HG02970 (cell line): Measurements from ENCODE around the gene KDM5B.
"Not testable (repeated sequence)": the region's sequence is repeated elsewhere in the genome, so short reads cannot be mapped to it uniquely, and the experiment has no call there.

Source experiments
- ATAC-seq: cut with Tn5 transposase; IDR thresholded peaks from one replicate; pipeline ENCODE4 v1.9.1; 2021; ENCODE audit warnings: mild to moderate bottlenecking, moderate library complexity, moderate number of reproducible peaks; ENCODE audit not compliant: unreplicated experiment, low FRiP score

Gene KDM5B

GRCh38 chr1:202815120-202815519, 6.9 kb upstream of the KDM5B start:
- ATAC-seq, result no peak

DNA sequence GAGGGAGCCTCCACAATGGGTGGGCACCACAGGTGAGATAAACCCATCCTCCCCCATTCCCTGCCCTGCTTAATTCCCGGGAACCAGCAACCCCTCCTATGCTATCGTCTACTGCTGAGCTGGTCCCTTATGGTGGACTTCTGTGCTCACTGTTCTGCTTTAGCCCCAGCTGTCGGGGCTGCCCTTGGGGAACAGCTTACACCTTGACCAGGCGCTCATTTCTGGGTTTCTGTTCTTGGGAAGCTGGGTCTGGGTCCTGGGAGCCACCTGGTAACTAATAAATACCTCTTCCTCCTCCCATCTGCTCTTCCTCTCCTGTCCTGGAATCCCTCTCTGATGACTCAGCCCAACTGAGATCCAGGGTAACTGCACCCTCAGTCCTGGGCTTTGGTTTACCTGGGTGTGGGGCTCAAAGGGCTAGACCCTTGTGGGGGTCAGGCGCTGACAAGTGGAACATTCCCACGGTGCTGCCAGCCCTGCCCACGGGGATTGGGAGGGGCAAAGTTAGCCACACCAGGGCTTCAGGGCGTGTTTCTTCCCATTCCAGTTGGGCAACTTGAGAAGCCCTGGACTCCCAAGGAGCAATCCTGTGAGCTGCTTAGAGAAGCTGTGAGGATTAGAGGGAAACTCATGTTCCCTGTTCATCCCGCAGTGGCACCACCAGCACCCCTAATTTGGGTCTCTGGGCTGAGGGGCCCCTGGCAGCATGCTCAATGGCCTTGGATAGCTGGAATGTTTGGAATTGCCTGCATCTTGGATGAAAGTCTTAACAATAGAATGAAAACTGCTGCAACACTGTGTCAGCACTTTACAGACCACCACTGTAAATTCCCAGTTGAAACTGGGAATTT, 4.2 kb upstream of the KDM5B start:
- no peak for ATAC-seq

- ATAC-seq, result no peak
Measured at GRCh38 chr1:202811296-202812175, 3.3 kb upstream of the KDM5B start.

GRCh38 chr1:202810615-202811295, 2.5 kb upstream of the KDM5B start, which contains the start of gene PCAT6:
TSS of gene PCAT6 (plus strand) at chr1:202810954.
- peak; percentile 64 for ATAC-seq

- ATAC-seq, result no peak
Measured at GRCh38 chr1:202810193-202810614, 2.0 kb upstream of the KDM5B start.

DNA sequence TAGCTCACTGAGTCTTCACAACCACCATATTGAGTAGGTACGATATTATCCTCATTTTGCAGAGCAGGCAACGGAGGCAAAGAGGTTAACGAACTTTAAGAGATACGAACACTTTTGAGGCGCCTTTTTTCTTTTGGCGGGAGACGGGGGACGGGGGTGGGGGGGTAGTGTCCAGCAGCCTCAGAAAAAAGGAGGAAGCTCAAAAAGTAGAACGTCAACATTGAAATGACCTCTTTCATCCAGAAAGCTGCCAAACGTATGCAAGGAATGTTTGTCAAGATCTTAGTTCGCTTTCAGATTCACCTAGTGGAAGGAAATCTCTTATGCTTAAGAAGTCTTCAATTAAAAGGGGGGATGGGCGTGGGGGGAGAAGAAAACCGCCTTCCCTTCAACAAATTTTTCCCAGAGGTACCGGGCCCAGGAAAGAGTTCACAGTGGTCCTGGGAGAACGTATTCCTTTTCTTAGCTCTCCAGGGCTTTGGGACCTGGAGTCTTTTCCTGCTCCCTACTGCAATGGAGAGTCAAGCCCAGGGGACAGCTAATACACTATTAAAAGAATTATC, 1.5 kb upstream of the KDM5B start:
- no peak for ATAC-seq

- ATAC-seq, result no peak
Measured at GRCh38 chr1:202807451-202807925, 733 bp downstream of the KDM5B start.

- ATAC-seq, result no peak
Measured at GRCh38 chr1:202806845-202807450, 1.3 kb downstream of the KDM5B start.

DNA sequence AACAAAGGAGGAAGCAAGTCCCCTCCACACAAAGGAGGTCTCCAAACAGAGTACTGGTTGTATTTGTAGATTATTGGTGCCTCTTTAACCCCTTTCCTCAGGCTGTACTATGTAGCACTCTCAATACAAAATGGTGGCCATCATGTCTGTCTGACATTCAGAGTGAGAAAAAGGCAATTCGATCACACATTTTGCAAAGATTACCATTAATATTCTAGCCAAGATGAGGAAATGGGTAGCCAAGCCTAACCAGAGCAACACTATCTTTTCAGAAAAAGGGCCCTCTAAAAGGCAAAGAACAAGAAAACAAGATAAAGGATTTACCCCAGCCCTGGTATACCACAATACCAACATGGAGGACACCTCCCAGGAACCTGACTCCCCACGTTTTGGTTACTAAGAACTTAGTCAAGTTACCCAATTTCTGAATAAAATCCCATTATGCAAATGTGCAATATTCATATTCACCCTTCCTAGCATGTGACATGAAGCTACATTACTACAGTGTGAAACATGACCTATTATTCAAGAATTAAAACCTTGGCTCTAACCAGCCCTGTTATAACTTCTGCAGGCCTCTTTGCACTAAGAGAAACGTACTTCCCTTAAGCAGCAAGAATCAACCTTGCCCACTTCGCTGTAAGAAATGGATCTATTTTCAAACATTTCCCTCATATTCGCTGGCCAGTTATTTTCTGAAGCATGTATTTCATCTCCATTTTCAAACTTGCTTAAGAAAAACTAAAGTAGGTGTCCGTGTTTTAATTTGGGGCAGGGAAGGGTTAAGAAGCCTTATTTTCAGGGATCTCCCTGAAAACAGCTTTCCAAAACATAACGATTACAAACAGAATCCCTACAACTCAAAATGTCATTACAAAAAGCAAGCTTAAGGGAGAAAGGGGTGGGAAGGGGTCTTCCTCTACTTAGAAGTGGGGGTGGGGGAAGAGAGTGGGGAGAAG, 2.1 kb downstream of the KDM5B start:
- no peak for ATAC-seq

DNA sequence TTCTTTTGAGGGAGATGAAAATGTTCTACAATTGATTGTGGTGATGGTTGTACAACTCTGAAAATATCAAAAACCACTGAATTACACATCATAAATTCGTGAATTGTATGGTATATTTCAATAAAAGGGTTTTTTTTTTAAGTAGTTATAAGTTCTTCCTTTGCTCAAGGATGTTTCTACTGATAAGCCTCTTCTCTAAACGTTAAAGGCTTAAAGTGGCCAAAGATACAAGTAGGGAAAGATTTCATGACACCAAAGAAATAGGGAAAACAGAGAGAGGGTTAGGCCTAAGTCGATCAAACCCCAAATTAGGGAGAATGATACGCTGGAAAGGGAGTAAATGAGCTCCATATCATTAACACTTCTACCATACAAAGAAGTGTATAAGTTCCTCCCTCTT, 4.1 kb downstream of the KDM5B start:
- no peak for ATAC-seq

GRCh38 chr1:202802998-202803932, 5.0 kb downstream of the KDM5B start:
- ATAC-seq, result no peak

GRCh38 chr1:202802034-202802433, 6.2 kb downstream of the KDM5B start:
- ATAC-seq, result no peak

DNA sequence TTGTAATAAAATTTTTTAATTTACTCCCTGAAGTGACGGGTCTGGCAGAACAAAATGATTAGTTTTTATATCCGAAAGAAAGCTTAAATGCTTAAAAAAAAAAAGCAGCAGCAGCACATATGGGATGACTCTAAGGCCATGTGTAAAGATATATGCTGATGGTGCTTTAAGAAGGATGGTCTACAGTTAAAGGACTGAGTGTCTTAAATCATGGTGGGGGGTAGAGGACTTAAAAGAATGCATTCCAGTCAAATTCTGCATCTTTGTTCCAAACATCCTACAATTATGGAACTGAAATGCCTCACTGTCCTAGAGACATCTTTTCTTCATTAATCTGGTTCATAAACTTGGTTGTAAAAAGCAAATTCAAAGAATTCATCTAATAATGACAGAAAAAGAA, 7.0 kb downstream of the KDM5B start:
- no peak for ATAC-seq

DNA sequence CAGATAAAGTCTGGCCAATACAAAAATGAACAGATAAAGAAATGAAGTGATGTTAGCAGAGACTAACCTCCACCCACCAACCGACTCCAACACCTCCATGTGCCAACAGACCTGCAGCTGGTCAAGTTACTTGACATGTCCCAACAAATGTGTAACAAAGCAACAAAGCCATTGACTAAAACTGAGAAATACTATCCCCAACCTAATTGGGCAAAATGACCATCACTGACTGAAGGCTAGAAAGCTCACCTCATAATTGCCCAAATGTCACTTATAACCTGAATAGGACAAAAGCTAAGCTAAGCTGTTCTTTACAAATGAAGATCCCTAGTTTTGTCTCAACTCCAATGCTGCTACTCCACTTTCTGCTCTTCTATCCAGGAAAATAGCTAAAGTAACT, 7.5 kb downstream of the KDM5B start:
- ATAC-seq, result no peak

DNA sequence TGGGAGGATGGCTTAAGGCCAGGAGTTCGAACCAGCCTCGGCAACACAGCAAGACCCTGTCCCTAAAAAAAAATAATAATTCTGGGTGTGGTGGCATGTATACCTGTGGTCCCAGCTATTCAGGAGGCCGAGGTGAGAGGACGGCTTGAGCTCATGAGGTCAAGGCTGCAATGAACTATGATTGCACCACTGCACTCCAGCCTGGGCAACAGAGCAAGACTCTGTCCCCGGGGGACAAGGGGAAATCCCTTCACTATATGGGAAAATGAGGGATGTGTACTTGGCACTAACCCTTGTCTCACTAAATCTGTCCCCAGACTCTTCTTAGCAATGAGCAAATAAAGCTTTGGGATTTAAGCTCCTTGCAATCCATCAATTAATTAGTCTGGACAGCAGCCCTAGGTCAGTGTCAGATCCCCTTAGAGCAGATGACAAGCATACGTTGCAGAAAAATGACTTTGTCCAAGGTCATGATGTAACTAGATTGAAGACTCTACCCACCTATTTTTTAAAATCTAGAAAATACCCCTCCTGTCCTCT, 9.4 kb downstream of the KDM5B start:
- ATAC-seq, result no peak

DNA sequence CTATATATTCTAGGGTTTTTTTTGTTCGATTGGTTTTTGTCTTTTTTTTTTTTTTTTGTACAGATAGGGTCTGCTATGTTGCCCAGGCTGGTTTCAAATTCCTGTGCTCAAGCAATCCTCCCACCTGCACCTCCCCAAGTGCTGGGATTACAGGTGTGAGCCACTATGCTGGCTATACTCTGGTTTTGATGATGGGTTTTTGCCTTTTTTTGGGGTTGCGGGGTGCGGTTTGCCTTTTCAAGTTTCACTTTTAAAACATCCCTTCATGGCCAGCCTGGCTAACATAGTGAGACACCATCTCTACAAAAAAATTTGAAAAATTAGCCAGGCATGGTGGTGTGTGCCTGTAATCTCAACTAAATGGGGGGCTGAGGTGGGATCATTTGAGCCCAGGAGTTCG, 10.0 kb downstream of the KDM5B start:
- ATAC-seq, result no peak

DNA sequence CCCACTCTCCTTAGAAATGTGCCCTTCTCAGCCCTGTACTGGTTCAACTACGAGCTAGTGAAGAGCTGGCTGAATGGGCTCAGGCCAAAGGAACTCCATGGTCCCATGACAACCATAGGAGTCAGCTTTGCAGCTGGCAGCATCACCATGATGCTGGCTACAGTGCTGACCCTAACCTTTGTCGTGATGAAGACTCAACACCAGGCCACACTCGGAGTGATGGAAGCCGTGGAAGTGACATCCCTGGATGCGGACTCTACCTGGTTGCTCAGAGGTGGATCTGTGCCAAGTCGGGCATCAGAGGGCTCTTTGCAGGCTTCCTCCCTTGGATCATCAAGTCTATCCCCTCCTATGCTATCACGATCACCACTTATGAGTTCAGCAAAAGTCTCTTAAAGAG, 11.6 kb downstream of the KDM5B start:
- ATAC-seq, result no peak

- not testable (repeated sequence) for ATAC-seq
Measured at GRCh38 chr1:202794931-202795330, 13.3 kb downstream of the KDM5B start.
